Inflammatory macrophage treated with lipopolysaccharide for 1 hour (primary cell): ENCODE results near the gene ZG16B.

Source experiments
- DNase-seq, 2 donors: peaks; one replicate each; pipeline ENCODE4 v3.0.0-alpha.2; 2020 to 2022

Gene ZG16B, protein sequence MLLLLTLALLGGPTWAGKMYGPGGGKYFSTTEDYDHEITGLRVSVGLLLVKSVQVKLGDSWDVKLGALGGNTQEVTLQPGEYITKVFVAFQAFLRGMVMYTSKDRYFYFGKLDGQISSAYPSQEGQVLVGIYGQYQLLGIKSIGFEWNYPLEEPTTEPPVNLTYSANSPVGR

DNA sequence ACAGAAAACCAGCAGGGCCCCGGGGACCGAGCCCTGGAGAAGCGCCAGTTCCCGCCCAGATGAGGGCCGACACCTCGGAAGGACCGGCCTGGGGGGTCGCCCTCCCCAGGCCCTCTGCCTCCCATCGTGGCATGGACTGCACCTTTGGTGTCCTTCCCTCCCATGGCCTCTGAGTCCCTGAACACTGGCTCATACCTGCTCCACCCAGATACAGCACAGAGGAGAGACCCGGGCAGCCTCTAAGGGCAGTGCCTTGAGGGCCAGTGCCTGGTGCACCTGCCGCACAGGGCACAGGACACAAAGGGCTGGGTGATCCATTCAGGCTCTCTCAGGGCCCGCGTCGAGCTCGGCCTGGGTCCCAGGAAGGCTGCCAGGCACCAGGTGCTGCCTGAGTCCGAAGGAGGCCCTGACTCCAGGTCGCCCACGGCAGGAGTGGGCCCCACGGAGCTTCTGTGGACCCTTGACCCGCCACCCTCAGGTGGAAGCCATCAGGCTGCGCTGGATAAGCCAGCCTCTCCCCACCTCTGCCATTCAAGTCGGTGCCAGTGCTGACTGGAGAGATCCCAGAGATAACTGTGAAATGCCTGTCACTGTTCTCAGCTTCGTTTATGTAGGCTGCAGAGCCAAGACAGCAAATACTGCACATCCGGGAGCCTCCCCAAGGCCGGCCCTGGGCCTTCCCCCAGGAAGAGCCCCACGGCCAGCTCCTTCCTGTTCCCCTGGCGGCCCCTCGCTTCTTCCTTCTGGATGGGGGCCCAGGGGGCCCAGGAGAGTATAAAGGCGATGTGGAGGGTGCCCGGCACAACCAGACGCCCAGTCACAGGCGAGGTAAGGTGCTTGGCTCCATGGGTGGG lies at the start of gene ZG16B:
Gene ZG16B (plus strand): TSS at position 803 of the 854 bp plus-strand sequence. CDS start 139 bp downstream, outside the sequence.
- peak in 1 of 2 donors; percentile 15 for DNase-seq

DNA sequence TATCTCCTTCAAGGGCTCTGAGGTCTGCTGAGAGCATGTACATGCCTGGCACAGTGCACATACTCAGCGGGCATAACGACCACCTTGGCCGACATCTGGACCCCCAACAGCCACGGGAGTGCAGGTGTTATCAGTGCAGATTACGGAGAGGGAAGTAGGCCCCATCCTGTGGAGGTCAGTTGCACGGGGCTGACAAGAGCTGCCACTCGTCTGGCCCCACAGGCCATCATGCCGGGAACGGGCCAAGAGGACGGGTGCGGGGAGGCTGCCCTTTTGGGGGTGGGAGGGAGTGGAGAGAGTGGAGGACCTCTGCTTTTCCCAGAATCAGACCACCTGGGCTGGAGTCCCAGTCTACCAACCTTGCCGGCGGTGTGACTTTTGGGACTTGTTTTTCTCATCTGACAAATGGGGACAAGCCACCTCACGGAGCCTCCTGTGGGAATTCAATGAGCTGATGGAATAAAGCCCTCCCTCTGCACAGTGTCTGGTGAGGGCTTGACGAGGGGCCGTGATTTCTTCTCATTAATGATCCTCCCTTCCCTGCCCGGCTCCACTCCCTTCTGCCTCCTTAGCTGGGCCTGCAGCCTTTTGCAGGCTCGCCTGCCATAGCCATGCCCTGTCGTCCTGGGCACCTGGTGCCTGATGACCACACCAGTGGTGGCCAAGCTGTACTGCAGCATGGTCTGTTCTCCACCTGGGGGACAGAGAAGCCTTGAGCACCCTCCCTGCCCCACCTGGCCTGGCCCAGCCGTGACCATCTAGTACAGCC lies 47.3 kb upstream of the ZG16B start:
- DNase-seq = no peak

DNA sequence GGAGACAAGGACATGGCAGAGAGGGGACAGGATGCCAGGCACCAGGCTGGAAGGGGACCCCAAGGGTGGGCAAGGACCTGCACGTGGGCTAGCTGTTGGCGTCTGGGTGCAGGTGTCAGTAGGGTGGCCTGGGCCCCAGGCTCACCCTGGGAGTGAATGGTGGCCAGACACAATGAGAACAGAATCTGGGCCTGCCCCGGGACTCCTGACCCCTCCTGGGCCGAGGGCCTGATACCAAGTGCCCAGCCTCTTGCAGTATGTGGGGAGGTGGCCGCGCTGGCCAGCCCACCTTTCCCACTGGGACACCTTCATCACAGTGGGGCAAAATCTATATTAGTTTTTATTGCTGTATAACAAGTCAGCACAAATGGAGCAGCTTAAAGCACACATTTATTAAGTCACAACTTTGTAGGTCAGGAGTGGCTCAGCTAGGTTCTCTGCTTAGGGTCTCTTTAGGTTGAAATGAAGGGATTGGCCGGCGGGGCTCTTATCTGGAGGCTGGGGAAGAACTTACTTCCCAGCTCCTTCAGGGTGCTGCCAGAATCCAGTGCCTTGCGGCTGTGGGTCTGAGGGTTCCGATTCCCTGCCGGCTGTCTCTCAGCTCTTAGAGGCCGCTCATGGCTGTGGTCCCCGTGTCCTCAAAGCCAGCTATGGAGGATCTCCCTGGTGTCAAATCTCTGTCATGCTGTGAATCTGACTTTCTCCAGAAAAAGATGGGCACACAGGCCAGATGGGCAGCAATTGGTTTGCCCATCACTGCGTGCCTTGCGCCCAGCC lies 46.3 kb upstream of the ZG16B start:
- DNase-seq = no peak

DNA sequence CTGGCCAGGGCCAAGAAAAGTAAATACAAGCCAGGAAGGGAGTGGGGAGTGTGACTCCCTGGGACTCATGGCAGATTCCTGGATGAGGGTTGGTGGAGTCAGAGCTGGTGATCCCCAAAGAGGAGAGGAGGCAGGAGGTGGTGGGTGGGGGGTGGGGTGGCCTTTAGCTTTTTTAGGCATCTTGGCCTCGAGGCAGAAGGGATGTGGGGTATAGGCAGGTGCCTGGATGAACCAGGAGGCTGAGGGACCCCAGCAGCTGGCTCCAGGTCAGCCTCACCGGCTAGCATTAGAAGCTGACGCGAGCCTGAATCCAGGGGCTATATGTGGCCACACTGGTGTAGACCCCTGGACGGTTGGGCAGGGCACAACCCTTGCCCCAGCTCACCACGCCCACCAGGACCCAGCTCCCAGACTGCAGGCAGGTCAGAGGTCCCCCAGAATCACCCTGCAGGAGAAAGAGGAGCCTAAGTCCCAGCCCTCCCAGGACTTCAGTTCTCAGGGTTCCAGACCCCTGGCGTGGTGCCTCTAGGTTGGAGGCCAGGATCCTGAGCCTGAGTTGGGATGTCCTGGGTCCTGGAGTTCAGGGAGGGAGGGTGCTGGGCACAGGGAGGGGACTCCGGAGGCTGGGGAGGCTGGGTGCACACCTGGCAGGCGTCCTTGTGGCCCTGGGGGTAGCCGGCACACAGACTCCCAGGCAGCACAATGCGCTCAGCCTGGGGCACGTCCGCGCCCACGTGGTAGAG lies 45.6 kb upstream of the ZG16B start:
- DNase-seq = no peak

DNA sequence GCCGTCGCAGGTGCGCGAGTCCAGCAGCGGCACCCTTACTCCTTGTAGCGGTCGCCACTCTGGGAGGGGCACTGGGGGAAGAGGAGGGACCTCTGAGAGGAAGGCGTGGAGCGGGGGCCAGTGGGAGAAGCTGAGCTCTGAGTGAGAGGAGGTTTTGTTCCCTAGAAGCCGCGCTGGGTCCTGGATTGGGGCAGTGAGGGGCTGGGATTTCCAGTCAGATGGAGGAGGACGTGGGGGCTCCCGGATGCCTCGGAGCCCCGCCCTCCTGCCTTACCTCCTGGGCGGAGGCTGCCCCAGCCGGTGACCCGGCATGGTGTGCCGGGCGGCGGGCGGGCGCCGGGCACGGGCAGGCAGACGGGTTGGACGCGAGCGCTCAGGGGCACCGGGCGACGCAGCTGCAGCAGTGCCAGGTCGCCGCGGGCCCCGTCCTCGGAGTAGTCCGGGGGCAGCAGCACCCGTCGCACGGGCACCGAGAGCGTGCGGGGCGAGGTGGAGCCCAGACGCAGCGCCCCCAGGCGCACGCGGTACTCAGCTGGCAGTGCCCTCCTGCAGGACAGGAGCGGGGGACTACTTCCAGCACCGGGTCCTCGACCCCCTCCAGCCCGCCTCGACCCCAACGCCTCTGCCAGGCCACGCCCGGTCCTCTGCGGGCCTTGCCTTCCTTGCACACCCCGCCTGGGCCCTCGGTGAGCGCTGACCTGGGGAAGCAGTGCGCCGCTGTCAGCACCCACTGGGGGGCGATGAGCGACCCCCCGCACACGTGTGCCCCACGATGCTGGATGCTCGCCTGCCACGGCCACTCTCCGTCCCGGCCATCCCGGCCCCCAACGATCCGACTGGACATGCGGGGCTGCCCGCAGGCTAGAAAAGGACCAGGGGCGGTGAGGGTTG lies 44.8 kb upstream of the ZG16B start:
- DNase-seq = peak; percentile 41 to 68

DNA sequence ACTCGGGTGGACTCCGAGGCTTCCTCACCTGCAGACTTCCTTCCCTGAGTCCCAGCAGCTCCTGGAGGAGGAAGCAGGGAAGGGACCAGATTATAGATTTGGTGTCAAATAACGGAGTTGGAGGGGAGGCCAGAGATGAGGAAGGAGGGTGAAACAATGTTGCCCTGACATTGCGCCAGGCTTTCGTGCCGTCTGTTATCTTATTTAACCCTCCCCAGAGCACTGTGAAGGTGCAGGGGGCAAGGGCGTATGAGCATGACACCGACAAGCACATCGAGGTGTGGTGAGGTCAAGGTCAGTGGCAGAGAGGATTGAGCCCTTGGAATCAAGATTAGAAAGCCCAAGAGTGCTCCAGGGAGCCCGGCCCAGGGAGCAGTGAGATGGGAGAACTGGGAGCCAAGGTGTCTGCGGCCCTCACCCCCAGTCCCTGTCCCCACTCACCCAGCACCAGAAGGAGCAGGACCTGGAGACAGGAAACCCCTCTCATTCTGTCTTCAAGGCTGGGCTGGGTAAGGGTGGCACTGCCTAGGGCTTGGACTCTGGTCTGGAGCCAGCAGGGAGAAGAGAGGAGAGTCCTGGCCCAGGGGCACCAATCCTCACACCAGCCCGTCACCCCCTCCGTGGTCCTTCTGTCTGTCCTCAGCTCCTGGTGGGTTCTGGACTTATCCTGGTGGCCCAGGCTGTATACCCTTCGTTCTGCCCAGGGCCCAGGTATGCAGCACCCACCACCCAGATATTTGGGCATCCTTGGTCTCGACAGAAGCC lies 43.9 kb upstream of the ZG16B start:
- DNase-seq = no peak

DNA sequence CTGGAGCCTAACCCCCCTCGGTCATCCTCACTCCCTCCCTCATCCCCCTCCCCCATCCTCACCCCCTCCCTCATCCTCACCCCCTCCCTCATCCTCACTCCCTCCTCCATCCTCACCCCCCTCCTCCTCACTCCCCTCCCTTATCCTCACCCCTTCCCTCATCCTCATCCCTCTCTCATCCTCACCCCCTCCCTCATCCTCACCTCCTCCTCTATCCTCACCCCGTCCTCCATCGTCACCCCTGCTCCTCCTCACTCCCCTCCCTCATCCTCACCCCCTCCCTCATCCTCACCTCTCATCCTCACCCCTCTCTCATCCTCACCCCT lies 43.3 kb upstream of the ZG16B start:
- DNase-seq = no peak

DNA sequence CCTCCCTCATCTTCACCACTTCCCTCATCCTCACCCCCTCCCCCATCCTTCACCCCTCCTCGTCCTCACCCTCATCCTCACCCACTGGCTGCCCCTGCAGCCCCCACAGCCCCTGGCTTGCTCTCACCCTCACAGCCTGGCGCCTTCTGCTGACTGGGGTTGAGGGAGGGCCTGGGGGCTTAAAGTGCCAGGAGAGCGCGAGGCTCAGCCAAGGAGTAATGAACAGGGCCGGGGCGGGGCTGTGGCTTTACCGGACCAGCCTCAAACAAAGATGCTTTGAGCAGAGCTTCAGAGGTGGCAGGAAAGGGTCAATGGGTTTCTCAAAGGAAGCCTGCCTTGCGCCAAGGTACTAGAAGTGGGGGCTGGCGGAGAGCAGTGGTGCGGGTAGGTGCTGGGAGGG lies 42.7 kb upstream of the ZG16B start, which contains the start of gene PRSS33:
Gene PRSS33 (minus strand): TSS at position 155 of the 400 bp plus-strand sequence. CDS start 1,013 bp downstream, outside the sequence.
- no peak for DNase-seq

DNA sequence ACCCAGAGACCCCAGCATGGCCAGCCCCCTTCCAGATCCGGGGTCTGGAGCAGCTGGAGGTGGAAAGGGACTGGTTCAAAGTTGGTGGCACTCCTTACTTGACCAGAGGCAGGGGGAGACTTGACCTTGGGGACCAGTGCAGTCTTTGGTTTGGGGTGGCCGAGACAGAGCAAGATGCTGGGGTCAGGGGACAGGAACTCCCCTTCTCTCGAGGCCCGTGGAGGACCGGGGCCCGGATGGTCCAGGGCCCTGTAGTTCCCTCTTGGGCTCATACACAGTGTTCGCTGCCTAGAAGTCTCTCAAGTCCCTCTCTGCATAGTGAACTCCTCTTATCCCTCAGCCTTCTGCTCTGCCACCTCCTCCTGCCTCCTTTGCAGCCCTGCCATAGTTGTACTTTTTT lies 42.1 kb upstream of the ZG16B start:
- no peak for DNase-seq

DNA sequence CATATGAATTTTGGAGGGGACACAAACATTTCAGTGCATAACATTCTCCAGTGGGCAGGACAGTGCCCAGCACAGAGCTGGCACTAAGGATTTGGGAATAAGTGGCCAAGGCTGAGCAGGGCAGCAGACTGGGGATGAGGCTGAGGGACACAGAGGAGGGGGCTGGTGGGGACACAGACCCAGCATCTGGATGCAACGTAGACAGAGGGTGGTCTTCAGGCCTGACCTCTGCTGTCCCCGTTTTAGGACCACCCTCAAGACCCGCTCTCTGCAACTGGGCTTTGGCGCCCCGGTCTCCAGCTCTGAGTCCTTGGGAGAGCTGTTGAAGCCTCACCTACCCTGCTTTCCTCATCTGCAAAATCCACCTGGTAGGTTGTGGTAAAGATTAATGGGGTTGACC lies 39.5 kb upstream of the ZG16B start:
- no peak for DNase-seq

DNA sequence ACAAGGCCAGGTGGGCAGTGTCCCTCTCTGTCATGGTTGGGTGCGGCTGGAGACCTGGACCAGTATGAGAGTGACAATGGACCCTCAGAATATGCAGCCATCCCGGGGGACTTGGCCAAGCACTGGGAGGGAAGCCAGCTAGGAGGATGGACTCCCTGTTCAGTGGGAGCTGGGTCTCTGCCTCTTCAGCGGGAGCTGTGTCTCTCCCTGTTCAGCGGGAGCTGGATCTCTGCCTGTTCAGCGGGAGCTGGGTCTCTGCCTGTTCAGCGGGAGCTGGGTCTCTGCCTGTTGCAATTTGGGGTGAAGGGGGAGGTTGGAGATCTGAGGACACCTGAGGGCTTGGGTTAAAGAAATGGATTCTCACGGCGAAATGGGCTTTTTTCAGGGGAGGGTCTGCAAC lies 38.9 kb upstream of the ZG16B start:
- DNase-seq = no peak

DNA sequence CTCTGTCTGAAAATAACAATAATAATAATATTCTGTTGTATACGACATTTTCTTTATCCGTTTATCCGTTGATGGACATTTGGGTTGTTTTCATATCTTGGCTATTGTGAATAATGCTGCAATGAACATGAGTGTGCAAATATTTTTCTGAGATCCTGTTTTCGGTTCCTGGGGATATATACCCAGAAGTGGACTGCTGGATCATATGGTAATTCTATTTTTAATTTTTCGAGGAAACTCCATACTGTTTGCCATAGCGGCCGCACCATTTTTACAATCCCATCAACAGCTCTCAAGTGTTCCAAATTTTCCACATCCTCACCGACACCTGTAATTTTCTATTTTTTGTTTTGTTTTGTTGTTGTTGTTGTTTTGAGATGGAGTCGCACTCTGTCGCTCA lies 37.2 kb upstream of the ZG16B start:
- peak; percentile 47 to 54 for DNase-seq

DNA sequence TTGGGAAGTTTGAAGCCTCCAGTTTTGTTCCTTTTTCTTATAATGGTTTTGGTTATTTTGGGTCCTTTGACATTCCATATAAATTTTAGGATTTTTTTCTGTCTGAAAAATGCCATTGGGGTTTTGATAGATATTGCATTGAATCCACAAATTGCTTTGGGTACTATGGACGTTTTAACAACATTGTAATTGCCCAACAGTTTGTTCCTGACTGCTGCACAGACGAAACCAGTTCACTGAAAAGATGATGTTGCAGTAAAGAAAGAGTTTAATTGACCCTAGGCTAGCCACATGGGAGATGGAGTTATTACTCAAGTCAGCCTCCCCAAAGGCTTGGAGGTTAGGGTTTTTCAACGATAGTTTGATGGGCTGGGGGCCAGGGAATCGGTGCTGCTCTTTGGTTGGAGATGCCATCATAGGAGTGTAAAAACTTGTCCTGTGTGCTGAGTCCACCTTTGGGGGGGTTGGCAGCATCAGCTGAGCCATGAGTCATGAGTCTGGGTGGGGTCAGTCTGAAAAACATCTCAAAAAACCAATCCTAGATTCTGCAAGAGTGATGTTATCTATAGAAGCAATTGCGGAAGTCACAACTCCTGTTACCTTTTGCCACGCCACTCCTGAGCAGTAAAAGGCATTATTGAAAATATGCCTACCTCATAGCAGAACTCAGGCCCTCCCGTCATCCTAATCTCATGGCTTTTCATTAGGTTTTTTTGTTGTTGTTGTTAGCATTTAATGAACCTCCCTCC lies 34.5 kb upstream of the ZG16B start:
- peak; percentile 21 to 68 for DNase-seq

DNA sequence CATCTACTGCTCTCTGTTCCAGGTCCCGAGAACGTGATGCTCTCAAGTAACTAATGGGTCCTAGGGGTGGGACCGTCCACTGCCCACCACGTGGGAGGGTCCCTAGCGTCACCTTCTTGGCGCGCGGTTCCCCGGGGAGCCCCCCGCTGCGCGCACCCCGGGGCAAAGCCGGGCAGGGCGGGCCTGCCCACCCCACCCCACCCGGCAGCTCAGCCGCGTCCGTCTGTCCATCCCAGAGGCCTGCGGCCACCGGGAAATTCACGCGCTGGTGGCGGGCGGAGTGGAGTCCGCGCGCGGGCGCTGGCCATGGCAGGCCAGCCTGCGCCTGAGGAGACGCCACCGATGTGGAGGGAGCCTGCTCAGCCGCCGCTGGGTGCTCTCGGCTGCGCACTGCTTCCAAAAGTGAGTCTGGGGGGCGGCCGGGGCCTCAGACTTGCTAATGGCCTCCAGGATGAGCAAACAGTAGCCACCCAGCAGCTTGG lies 31.3 kb upstream of the ZG16B start:
- no peak for DNase-seq

DNA sequence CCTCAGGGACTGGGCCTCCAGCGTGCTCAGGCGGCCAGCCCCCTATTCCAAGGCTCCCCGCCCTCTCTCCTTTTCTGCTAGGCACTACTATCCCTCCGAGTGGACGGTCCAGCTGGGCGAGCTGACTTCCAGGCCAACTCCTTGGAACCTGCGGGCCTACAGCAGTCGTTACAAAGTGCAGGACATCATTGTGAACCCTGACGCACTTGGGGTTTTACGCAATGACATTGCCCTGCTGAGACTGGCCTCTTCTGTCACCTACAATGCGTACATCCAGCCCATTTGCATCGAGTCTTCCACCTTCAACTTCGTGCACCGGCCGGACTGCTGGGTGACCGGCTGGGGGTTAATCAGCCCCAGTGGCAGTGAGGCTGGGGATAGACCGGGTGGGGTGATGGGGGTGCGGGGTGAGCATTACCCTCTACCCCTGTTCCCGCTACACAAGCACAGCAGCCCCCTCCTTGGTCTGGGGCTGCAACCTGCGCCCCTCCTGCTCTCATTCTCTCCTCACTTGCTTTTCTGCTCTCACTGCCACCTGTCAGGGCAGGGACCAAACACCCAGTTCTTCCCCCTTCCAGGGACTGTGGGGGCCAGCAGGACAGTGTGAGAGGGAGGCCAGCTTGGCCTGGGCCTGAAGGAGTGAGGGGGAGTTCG lies 30.8 kb upstream of the ZG16B start:
- no peak for DNase-seq

DNA sequence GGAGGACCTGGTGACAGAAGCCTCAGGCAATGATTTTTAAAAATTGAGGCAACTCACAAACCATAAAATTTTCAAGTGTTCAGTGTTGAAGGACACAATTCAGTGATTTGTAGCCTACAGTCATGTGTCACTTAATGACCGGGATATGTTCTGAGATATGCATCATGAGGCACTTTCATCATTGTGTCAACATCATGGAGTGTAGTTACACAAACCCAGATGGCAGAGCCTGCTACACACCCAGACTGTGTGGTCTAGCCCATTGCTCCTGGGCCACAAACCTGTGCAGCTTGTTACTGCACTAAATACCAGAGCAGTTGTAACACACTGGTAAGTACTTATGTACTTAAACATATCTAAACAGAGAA lies 30.3 kb upstream of the ZG16B start:
- peak; percentile 76 to 94 for DNase-seq

DNA sequence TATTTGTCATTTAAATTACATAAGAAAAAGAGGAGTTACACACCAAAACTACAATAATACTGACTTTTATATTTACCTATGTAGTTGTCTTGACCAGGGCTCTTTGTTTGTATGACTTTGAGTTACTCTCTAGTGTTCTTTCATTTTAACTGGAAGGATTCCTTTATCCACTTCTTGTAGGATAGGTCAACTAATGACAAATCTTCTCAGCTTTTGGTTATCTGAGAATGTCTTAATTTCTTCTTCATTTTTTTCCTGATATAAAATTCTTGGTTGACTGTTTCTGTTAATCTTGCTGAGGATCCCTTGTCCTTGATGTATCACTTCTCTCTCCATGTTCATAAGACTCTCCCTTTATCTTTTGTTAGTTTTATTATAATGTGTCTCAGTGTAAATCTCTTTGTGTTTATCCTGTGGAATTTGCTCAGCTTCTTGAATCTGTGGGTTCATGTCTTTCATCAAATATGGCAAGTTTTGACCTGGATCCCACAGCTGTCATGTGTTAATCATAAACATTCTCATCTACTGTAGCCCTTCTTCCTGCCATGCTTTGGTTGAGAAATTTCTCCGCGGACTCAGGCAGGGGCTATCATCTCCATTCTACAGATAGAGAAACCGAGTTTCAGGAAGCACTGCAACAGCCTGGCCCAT lies 26.4 kb upstream of the ZG16B start:
- no peak for DNase-seq

DNA sequence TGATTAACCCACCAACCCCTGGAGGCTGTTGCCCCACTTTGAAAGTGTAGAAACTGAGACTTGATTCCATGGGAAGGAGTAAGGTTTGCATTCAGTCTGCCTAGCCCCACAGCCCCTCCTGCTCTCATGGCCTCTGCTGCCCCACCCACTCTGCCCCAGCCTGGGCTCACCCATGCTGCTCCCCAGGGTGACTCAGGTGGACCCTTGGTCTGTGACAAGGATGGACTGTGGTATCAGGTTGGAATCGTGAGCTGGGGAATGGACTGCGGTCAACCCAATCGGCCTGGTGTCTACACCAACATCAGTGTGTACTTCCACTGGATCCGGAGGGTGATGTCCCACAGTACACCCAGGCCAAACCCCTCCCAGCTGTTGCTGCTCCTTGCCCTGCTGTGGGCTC lies 25.4 kb upstream of the ZG16B start:
- DNase-seq = no peak
